GM19467 (cell line): ENCODE measurements around the gene GABRQ.
A peak's percentile ranks its signal among the peaks of the same experiment; 100 is the strongest.

ENCODE experiments used
- ATAC-seq: cut with Tn5 transposase; IDR thresholded peaks from one replicate; pipeline ENCODE4 v1.9.1; 2021; ENCODE audit warnings: mild to moderate bottlenecking, moderate library complexity; ENCODE audit not compliant: unreplicated experiment

Gene GABRQ

GRCh38 chrX:152637649-152638442, at the start of gene GABRQ:
GABRQ (plus strand) TSS chrX:152637895; CDS start chrX:152638203, 308 bp downstream.
- ATAC-seq: no peak

GRCh38 chrX:152588206-152588605, 49.5 kb upstream of the GABRQ start:
- no peak for ATAC-seq

GRCh38 chrX:152600853-152601633, 36.7 kb upstream of the GABRQ start:
- no peak for ATAC-seq

- no peak for ATAC-seq
Measured at GRCh38 chrX:152601848-152602616, 35.7 kb upstream of the GABRQ start.

GRCh38 chrX:152614791-152615190, 22.9 kb upstream of the GABRQ start:
- ATAC-seq: no peak

- no peak for ATAC-seq
Measured at GRCh38 chrX:152619897-152620296, 17.8 kb upstream of the GABRQ start.

- peak; percentile 50 for ATAC-seq
Measured at GRCh38 chrX:152632445-152633097, 5.1 kb upstream of the GABRQ start.

GRCh38 chrX:152635941-152636340, 1.8 kb upstream of the GABRQ start:
- no peak for ATAC-seq

GRCh38 chrX:152638443-152638904, 779 bp downstream of the GABRQ start:
- no peak for ATAC-seq

- no peak for ATAC-seq
Measured at GRCh38 chrX:152639426-152639825, 1.7 kb downstream of the GABRQ start.

- no peak for ATAC-seq
Measured at GRCh38 chrX:152640034-152640818, 2.5 kb downstream of the GABRQ start.

- no peak for ATAC-seq
Measured at GRCh38 chrX:152641256-152641875, 3.7 kb downstream of the GABRQ start.

- ATAC-seq: no peak
Measured at GRCh38 chrX:152641996-152642395, 4.3 kb downstream of the GABRQ start.

- ATAC-seq: no peak
Measured at GRCh38 chrX:152642931-152643564, 5.4 kb downstream of the GABRQ start.

GRCh38 chrX:152646961-152647360, 9.3 kb downstream of the GABRQ start:
- no peak for ATAC-seq

- no peak for ATAC-seq
Measured at GRCh38 chrX:152647978-152648377, 10.3 kb downstream of the GABRQ start.

- ATAC-seq: no peak
Measured at GRCh38 chrX:152652060-152652459, 14.4 kb downstream of the GABRQ start.

GRCh38 chrX:152652467-152652866, 14.8 kb downstream of the GABRQ start:
- ATAC-seq: no peak

- no peak for ATAC-seq
Measured at GRCh38 chrX:152656087-152656486, 18.4 kb downstream of the GABRQ start.
